ENCODE measurements around the gene BAHCC1. TPM values are rescaled to one million over a fixed set of nuclear protein-coding genes. Genes with fewer than 3 reads are reported as not detected.

Gene BAHCC1
- total RNA-seq, 1 donor from 2014 or later: 61.3 TPM

DNA sequence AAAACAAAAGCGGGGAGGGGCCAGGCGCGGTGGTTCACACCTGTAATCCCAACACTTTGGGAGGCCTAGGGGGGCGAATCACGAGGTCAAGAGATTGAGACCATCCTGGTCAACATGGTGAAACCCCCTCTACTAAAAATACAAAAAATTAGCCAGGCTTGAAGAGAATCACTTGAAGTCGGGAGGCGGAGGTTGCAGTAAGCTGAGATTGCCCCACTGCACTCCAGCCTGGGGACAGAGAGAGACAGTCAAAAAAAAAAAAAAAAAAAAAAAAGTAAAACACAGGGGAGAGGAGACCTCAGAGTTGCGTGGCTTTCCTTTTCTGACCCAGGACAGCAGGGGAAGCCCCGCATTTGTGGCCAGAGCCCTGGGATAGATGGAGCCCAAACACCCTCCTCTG is 97.4 kb downstream of the BAHCC1 start:
- TF ChIP-seq CTCF (conservative IDR thresholded peaks at IDR 0.05): no peak
- Mint-ChIP-seq H3K36me3 (ENCODE audit: low read depth) (no peaks in the 10 kb centered on the region), H3K4me1 (peaks cover 29% of the 10 kb centered on the region), H3K4me3 (no peak overlapping the region), H3K27me3 (ENCODE audit: low read depth) (peaks cover 13% of the 10 kb centered on the region), H3K9me3 (no peaks in the 10 kb centered on the region), H3K27ac (ENCODE audit: unreplicated experiment) (no peak overlapping the region)
- DNase-seq (ENCODE audit: low read depth, low spot score): no peak

GRCh38 chr17:81493198-81494038 is 98.2 kb downstream of the BAHCC1 start:
- H3K4me1 Mint-ChIP-seq: peaks cover 29% of the 10 kb centered on the region
- peaks cover 13% of the 10 kb centered on the region for H3K27me3 Mint-ChIP-seq (ENCODE audit: low read depth)
- DNase-seq (ENCODE audit: low read depth, low spot score): no peak
- no peak overlapping the region for H3K4me3 Mint-ChIP-seq
- no peaks in the 10 kb centered on the region for H3K36me3 Mint-ChIP-seq (ENCODE audit: low read depth)
- H3K27ac Mint-ChIP-seq (ENCODE audit: unreplicated experiment): no peak overlapping the region
- no peaks in the 10 kb centered on the region for H3K9me3 Mint-ChIP-seq
- no peak for TF ChIP-seq CTCF (conservative IDR thresholded peaks at IDR 0.05)

DNA sequence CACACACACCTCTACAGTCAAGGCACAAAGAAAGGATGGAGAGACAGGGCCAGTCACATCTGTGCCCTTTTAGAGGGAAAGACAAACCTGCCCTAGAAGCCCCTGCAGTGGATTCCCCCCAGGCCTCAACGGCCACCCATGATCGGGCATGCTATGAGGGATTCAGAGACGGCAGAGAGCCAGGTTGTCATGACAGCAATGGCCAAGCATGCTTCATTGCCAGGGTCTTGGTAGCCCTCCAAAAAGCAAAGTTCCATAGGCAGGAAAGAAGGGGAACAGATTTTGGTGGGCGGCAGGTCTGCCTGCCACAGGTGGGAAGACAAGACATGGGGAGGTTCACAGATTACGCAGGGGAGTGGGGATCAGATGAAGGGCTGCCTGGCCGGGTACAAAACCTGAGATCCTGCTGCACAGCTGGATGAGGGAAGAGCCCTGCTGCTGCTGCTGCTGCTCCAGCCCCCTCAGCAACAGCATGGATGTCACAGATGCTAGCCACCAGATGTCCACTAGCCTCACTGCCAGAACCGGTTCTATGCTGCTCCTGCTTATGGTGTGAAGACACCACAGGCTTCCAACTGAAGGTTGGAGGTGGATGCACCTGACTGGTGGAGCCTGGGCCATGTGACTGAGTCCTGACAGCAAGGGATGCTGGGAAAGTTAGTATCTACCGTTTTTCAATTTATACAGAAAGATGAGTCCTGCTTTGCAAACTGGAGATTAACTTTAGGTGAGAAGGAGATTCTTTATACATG is 99.5 kb downstream of the BAHCC1 start:
- Mint-ChIP-seq H3K4me3 (no peak overlapping the region), H3K27ac (ENCODE audit: unreplicated experiment) (no peak overlapping the region), H3K36me3 (ENCODE audit: low read depth) (no peaks in the 10 kb centered on the region), H3K4me1 (peaks cover 20% of the 10 kb centered on the region), H3K9me3 (no peaks in the 10 kb centered on the region), H3K27me3 (ENCODE audit: low read depth) (peaks cover 9% of the 10 kb centered on the region)
- no peak for TF ChIP-seq CTCF (conservative IDR thresholded peaks at IDR 0.05)
- no peak for DNase-seq (ENCODE audit: low read depth, low spot score)

GRCh38 chr17:81498953-81499600 is 103.8 kb downstream of the BAHCC1 start:
- no peaks in the 10 kb centered on the region for H3K36me3 Mint-ChIP-seq (ENCODE audit: low read depth)
- TF ChIP-seq CTCF (conservative IDR thresholded peaks at IDR 0.05): no peak
- no peak for DNase-seq (ENCODE audit: low read depth, low spot score)
- no peak overlapping the region for H3K27ac Mint-ChIP-seq (ENCODE audit: unreplicated experiment)
- H3K4me3 Mint-ChIP-seq: no peak overlapping the region
- peaks cover 11% of the 10 kb centered on the region for H3K27me3 Mint-ChIP-seq (ENCODE audit: low read depth)
- H3K9me3 Mint-ChIP-seq: no peaks in the 10 kb centered on the region
- H3K4me1 Mint-ChIP-seq: peaks cover 7% of the 10 kb centered on the region

GRCh38 chr17:81499601-81499970 is 104.3 kb downstream of the BAHCC1 start:
- TF ChIP-seq CTCF (conservative IDR thresholded peaks at IDR 0.05): no peak
- Mint-ChIP-seq H3K4me3 (no peak overlapping the region), H3K27ac (ENCODE audit: unreplicated experiment) (no peak overlapping the region), H3K27me3 (ENCODE audit: low read depth) (peaks cover 12% of the 10 kb centered on the region), H3K36me3 (ENCODE audit: low read depth) (peaks cover under 1% of the 10 kb centered on the region), H3K4me1 (peaks cover 6% of the 10 kb centered on the region), H3K9me3 (peaks cover under 1% of the 10 kb centered on the region)
- DNase-seq (ENCODE audit: low read depth, low spot score): no peak
